IPS-20b (cell line): ENCODE data around the gene PFDN1.

Experiments used
- H3K27ac ChIP-seq: one replicate; pipeline ENCODE4 v1.5.1; 2013; ENCODE audit warnings: low read length
- H3K27me3 ChIP-seq: 2 replicates; pipeline ENCODE4 v1.6.1; 2013; ENCODE audit warnings: mild to moderate bottlenecking, low read length, inconsistent platforms; ENCODE audit not compliant: insufficient read depth
- H3K36me3 ChIP-seq: 2 replicates; pipeline ENCODE4 v1.6.1; 2013; ENCODE audit warnings: low read depth, mild to moderate bottlenecking, inconsistent platforms, low read length, moderate library complexity; ENCODE audit not compliant: insufficient read depth
- H3K4me1 ChIP-seq: 2 replicates; pipeline ENCODE4 v1.6.1; 2013; ENCODE audit warnings: mild to moderate bottlenecking, control low read depth, inconsistent platforms, low read length, moderate library complexity; ENCODE audit not compliant: insufficient read depth
- H3K4me3 ChIP-seq: 2 replicates; pipeline ENCODE4 v1.5.1; 2013; ENCODE audit warnings: mild to moderate bottlenecking, low read length, inconsistent platforms
- H3K9ac ChIP-seq: 2 replicates; pipeline ENCODE4 v1.6.1; 2013; ENCODE audit warnings: low read depth, mild to moderate bottlenecking, inconsistent platforms, low read length, moderate library complexity
- H3K9me3 ChIP-seq: 2 replicates; pipeline ENCODE4 v1.6.1; 2013; ENCODE audit warnings: mild to moderate bottlenecking, low read depth, low read length, inconsistent platforms; ENCODE audit not compliant: insufficient read depth

Gene PFDN1

GRCh38 chr5:140243706-140244250 lies 59.1 kb downstream of the PFDN1 start:
- H3K27me3 ChIP-seq: no peaks in the 10 kb centered on the region
- H3K4me1 ChIP-seq: peaks cover 12% of the 10 kb centered on the region
- peaks cover 23% of the 10 kb centered on the region for H3K36me3 ChIP-seq
- no peak overlapping the region for H3K27ac ChIP-seq
- H3K9ac ChIP-seq: no peak overlapping the region
- H3K9me3 ChIP-seq: no peaks in the 10 kb centered on the region
- no peak overlapping the region for H3K4me3 ChIP-seq

- no peak overlapping the region for H3K4me3 ChIP-seq
- H3K4me1 ChIP-seq: peaks cover 12% of the 10 kb centered on the region
- no peak overlapping the region for H3K27ac ChIP-seq
- H3K9me3 ChIP-seq: no peaks in the 10 kb centered on the region
- no peak overlapping the region for H3K9ac ChIP-seq
- peaks cover 23% of the 10 kb centered on the region for H3K36me3 ChIP-seq
- no peaks in the 10 kb centered on the region for H3K27me3 ChIP-seq
These were observed 59.9 kb downstream of the PFDN1 start for GRCh38 chr5:140242890-140243585.

- H3K9me3 ChIP-seq: no peaks in the 10 kb centered on the region
- H3K4me1 ChIP-seq: peaks cover 12% of the 10 kb centered on the region
- no peak overlapping the region for H3K27ac ChIP-seq
- peaks cover 23% of the 10 kb centered on the region for H3K36me3 ChIP-seq
- H3K4me3 ChIP-seq: no peak overlapping the region
- H3K9ac ChIP-seq: no peak overlapping the region; the same call in 1 of the 2 replicates
- H3K27me3 ChIP-seq: no peaks in the 10 kb centered on the region
These were observed 60.8 kb downstream of the PFDN1 start for GRCh38 chr5:140242099-140242498.

- H3K9me3 ChIP-seq: no peaks in the 10 kb centered on the region
- no peak overlapping the region for H3K27ac ChIP-seq
- H3K27me3 ChIP-seq: no peaks in the 10 kb centered on the region
- no peak overlapping the region; the same call in 1 of the 2 replicates for H3K9ac ChIP-seq
- peaks cover 20% of the 10 kb centered on the region for H3K36me3 ChIP-seq
- no peak overlapping the region for H3K4me3 ChIP-seq
- H3K4me1 ChIP-seq: peaks cover 10% of the 10 kb centered on the region
These were observed 61.8 kb downstream of the PFDN1 start for GRCh38 chr5:140240987-140241706.

GRCh38 chr5:140239939-140240700 lies 62.8 kb downstream of the PFDN1 start:
- H3K4me3 ChIP-seq: no peak overlapping the region
- H3K36me3 ChIP-seq: peaks cover 9% of the 10 kb centered on the region
- H3K27ac ChIP-seq: no peak overlapping the region
- H3K9ac ChIP-seq: no peak overlapping the region
- H3K9me3 ChIP-seq: no peaks in the 10 kb centered on the region
- H3K4me1 ChIP-seq: peaks cover 7% of the 10 kb centered on the region
- H3K27me3 ChIP-seq: no peaks in the 10 kb centered on the region

GRCh38 chr5:140239461-140239860 lies 63.4 kb downstream of the PFDN1 start:
- H3K4me1 ChIP-seq: peaks cover 7% of the 10 kb centered on the region
- no peak overlapping the region for H3K4me3 ChIP-seq
- H3K9me3 ChIP-seq: no peaks in the 10 kb centered on the region
- no peak overlapping the region for H3K9ac ChIP-seq
- no peak overlapping the region for H3K27ac ChIP-seq
- peaks cover 4% of the 10 kb centered on the region; the same call in 1 of the 2 replicates for H3K36me3 ChIP-seq
- H3K27me3 ChIP-seq: no peaks in the 10 kb centered on the region

GRCh38 chr5:140238756-140239155 lies 64.1 kb downstream of the PFDN1 start:
- Histone ChIP-seq H3K4me3 (no peak overlapping the region), H3K4me1 (peaks cover 7% of the 10 kb centered on the region), H3K36me3 (peaks cover 3% of the 10 kb centered on the region; the same call in 1 of the 2 replicates), H3K9me3 (no peaks in the 10 kb centered on the region), H3K27ac (no peak overlapping the region), H3K27me3 (no peaks in the 10 kb centered on the region), H3K9ac (no peak overlapping the region)

- Histone ChIP-seq H3K9ac (no peak overlapping the region), H3K27me3 (no peaks in the 10 kb centered on the region), H3K4me3 (no peak overlapping the region), H3K4me1 (peaks cover 4% of the 10 kb centered on the region), H3K27ac (no peak overlapping the region), H3K36me3 (no peaks in the 10 kb centered on the region), H3K9me3 (no peaks in the 10 kb centered on the region)
These were observed 65.9 kb downstream of the PFDN1 start for GRCh38 chr5:140236891-140237598.

GRCh38 chr5:140235791-140236551 lies 66.9 kb downstream of the PFDN1 start:
- Histone ChIP-seq H3K27ac (no peak overlapping the region), H3K4me3 (no peak overlapping the region), H3K9me3 (no peaks in the 10 kb centered on the region), H3K9ac (no peak overlapping the region), H3K27me3 (no peaks in the 10 kb centered on the region), H3K4me1 (no peaks in the 10 kb centered on the region), H3K36me3 (no peaks in the 10 kb centered on the region)

- Histone ChIP-seq H3K9ac (no peak overlapping the region), H3K4me3 (no peak overlapping the region), H3K27me3 (no peaks in the 10 kb centered on the region), H3K4me1 (no peaks in the 10 kb centered on the region), H3K9me3 (no peaks in the 10 kb centered on the region), H3K36me3 (no peaks in the 10 kb centered on the region), H3K27ac (no peak overlapping the region)
These were observed 68.4 kb downstream of the PFDN1 start for GRCh38 chr5:140234377-140234989.
